Measurements from ENCODE around the gene RNASE8. TPM values are rescaled to one million over a fixed set of nuclear protein-coding genes. Genes with fewer than 3 reads are reported as not detected.

The RNASE8 gene
- total RNA-seq, 3 donors from 2014 or later (not counting 1 experiment from before 2014, with no cell fraction given): not detected

DNA sequence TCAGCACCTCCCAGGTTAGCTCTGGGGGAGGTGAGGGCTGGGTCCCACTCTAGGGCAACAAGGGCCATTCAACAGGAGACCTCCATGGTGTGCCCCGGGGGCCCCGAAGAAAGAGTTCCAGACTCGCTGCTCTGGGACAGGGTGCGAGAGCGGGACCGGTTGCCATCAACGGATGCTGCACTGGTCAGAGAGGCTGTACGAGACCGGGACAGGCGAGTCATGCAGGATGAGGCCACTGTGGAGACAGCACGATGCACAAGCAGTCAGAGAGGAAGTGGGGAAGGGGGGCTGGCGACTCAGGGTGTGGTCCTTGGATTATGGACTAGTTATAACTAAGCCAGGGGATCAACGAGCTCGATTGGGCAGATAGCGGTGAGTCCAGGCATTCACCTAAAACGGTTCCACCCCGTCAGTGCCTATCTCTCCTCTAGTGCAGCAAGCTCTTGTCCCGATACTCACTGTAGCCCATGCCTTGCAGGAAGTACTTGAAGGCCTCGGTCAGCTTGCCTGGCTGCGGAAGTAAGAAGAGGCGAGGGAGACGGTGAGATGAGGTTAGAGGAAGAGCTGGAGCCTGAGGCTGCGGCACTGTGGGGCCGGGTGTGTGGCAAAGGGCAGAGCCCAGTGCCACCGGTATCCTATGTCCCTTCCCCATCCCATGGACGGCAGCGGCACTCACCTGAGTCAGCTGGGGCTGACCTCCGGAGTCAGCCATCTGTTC lies 39.9 kb upstream of the RNASE8 start:
- intact Hi-C loops (cut with micrococcal nuclease): no loop called here
- 85% methylated on average over 28 of the region's 28 CpGs for WGBS (ENCODE audit: insufficient coverage)
- TF ChIP-seq, protein P1, sequence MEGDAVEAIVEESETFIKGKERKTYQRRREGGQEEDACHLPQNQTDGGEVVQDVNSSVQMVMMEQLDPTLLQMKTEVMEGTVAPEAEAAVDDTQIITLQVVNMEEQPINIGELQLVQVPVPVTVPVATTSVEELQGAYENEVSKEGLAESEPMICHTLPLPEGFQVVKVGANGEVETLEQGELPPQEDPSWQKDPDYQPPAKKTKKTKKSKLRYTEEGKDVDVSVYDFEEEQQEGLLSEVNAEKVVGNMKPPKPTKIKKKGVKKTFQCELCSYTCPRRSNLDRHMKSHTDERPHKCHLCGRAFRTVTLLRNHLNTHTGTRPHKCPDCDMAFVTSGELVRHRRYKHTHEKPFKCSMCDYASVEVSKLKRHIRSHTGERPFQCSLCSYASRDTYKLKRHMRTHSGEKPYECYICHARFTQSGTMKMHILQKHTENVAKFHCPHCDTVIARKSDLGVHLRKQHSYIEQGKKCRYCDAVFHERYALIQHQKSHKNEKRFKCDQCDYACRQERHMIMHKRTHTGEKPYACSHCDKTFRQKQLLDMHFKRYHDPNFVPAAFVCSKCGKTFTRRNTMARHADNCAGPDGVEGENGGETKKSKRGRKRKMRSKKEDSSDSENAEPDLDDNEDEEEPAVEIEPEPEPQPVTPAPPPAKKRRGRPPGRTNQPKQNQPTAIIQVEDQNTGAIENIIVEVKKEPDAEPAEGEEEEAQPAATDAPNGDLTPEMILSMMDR (IDR thresholded peaks at IDR 0.05): no peak
- Mint-ChIP-seq H3K4me1 (no peaks in the 10 kb centered on the region), H3K27ac (no peak overlapping the region), H3K4me3 (no peak overlapping the region), H3K36me3 (no peaks in the 10 kb centered on the region), H3K27me3 (ENCODE audit: low read depth in 2 of 2) (peaks cover 4 to 14% of the 10 kb centered on the region in 2 donors), H3K9me3 (no peaks in the 10 kb centered on the region)
- no peak for DNase-seq
- Histone ChIP-seq H3K27me3 (ENCODE audit: control insufficient read depth, insufficient read depth, low read length) (peaks cover 4% of the 10 kb centered on the region), H3K27ac (ENCODE audit: low read length) (no peak overlapping the region), H3K9me3 (ENCODE audit: control insufficient read depth, insufficient read depth, low read length) (no peaks in the 10 kb centered on the region), H3K4me3 (ENCODE audit: low read length) (no peak overlapping the region), H3K4me1 (ENCODE audit: control insufficient read depth, insufficient read depth, low read length) (no peaks in the 10 kb centered on the region), H3K36me3 (ENCODE audit: control insufficient read depth, insufficient read depth, low read length) (no peaks in the 10 kb centered on the region)
- no peak for ATAC-seq

DNA sequence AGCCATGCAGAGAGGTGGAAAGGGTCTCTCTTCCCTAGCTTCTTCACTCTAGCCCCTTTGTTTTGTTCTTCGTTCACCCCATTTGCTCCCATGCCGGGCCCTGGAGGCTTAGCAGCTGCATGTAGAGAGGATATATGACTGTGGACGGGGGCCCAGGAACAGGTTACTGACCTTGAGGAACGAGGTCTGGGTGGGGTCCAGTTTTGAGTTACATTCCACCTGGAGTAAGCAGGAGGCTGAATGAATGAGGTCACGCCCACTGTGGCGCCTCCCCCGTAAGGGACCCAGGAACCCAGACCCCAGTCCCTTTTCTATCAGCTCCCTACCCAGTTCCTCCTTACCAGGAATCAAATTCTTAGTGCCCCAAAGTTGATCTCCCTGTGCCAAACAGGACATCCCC lies 39.3 kb upstream of the RNASE8 start:
- Histone ChIP-seq H3K27ac (ENCODE audit: low read length) (no peak overlapping the region), H3K36me3 (ENCODE audit: control insufficient read depth, insufficient read depth, low read length) (no peaks in the 10 kb centered on the region), H3K9me3 (ENCODE audit: control insufficient read depth, insufficient read depth, low read length) (no peaks in the 10 kb centered on the region), H3K27me3 (ENCODE audit: control insufficient read depth, insufficient read depth, low read length) (peaks cover 4% of the 10 kb centered on the region), H3K4me1 (ENCODE audit: control insufficient read depth, insufficient read depth, low read length) (no peaks in the 10 kb centered on the region), H3K4me3 (ENCODE audit: low read length) (no peak overlapping the region)
- Mint-ChIP-seq H3K36me3 (no peaks in the 10 kb centered on the region), H3K4me1 (no peaks in the 10 kb centered on the region), H3K4me3 (no peak overlapping the region), H3K9me3 (no peaks in the 10 kb centered on the region), H3K27me3 (ENCODE audit: low read depth in 2 of 2) (peaks cover 0 to 16% of the 10 kb centered on the region in 2 donors), H3K27ac (no peak overlapping the region)
- TF ChIP-seq, protein P1 (IDR thresholded peaks at IDR 0.05): no peak
- intact Hi-C loops (cut with micrococcal nuclease): no loop called here
- no peak for DNase-seq
- 92% methylated on average over 6 of the region's 7 CpGs for WGBS (ENCODE audit: insufficient coverage)
- no peak for ATAC-seq

DNA sequence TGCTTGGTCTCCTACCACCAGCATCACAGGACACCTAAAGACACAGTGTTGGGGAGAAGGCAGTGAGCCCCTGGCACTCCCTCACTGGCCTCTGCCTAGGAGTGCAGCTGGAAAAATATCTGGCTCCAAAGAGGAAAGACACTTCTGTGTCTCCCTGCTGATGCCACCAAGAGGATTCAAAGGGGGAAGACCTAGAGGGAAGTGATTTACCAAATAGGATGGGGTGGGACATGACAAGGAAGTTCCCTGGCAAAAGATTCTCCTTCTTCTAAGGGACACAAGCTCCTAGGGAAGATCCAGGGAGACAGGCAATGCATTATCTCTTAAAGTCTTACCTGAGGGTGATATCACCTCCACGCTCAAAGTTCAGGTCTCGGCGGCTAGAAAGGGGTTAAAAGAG lies 38.8 kb upstream of the RNASE8 start:
- no peak for ATAC-seq
- Histone ChIP-seq H3K4me1 (ENCODE audit: control insufficient read depth, insufficient read depth, low read length) (peaks cover 4% of the 10 kb centered on the region), H3K27me3 (ENCODE audit: control insufficient read depth, insufficient read depth, low read length) (peaks cover 7% of the 10 kb centered on the region), H3K4me3 (ENCODE audit: low read length) (no peak overlapping the region), H3K27ac (ENCODE audit: low read length) (no peak overlapping the region), H3K9me3 (ENCODE audit: control insufficient read depth, insufficient read depth, low read length) (no peaks in the 10 kb centered on the region), H3K36me3 (ENCODE audit: control insufficient read depth, insufficient read depth, low read length) (no peaks in the 10 kb centered on the region)
- Mint-ChIP-seq H3K36me3 (no peaks in the 10 kb centered on the region), H3K4me1 (peaks cover 0 to under 1% of the 10 kb centered on the region in 2 donors), H3K4me3 (no peak overlapping the region), H3K27ac (no peak overlapping the region), H3K27me3 (ENCODE audit: low read depth in 2 of 2) (peaks cover 0 to 16% of the 10 kb centered on the region in 2 donors), H3K9me3 (no peaks in the 10 kb centered on the region)
- TF ChIP-seq, protein P1 (IDR thresholded peaks at IDR 0.05): no peak
- WGBS (ENCODE audit: insufficient coverage): 100% methylated on average over 1 of the region's 3 CpGs
- no peak for DNase-seq
- intact Hi-C loops (cut with micrococcal nuclease): no loop called here

- H3K27ac Mint-ChIP-seq: no peak overlapping the region
- H3K36me3 ChIP-seq (ENCODE audit: control insufficient read depth, insufficient read depth, low read length): no peaks in the 10 kb centered on the region
- WGBS (ENCODE audit: insufficient coverage): 73% methylated on average over 1 of the region's 1 CpG
- H3K27me3 ChIP-seq (ENCODE audit: control insufficient read depth, insufficient read depth, low read length): peaks cover 5% of the 10 kb centered on the region
- no peak for DNase-seq
- peaks cover 10% of the 10 kb centered on the region for H3K4me1 ChIP-seq (ENCODE audit: control insufficient read depth, insufficient read depth, low read length)
- peaks cover 0 to 14% of the 10 kb centered on the region in 2 donors for H3K27me3 Mint-ChIP-seq (ENCODE audit: low read depth in 2 of 2)
- no peaks in the 10 kb centered on the region for H3K36me3 Mint-ChIP-seq
- no peak overlapping the region for H3K4me3 ChIP-seq (ENCODE audit: low read length)
- H3K9me3 Mint-ChIP-seq: no peaks in the 10 kb centered on the region
- no peak for ATAC-seq
- TF ChIP-seq, protein P1 (IDR thresholded peaks at IDR 0.05): no peak
- no peak overlapping the region for H3K27ac ChIP-seq (ENCODE audit: low read length)
- intact Hi-C loops (cut with micrococcal nuclease): no loop called here
- H3K4me1 Mint-ChIP-seq: peaks cover 4 to 6% of the 10 kb centered on the region in 2 donors
- H3K9me3 ChIP-seq (ENCODE audit: control insufficient read depth, insufficient read depth, low read length): no peaks in the 10 kb centered on the region
- H3K4me3 Mint-ChIP-seq: no peak overlapping the region
These were observed 38.3 kb upstream of the RNASE8 start for GRCh38 chr14:21019366-21019765.

All from natural killer cell (primary cell).